GM21381 (cell line): ENCODE data around the gene PLXDC1.

Experiments
- ATAC-seq: cut with Tn5 transposase; IDR thresholded peaks from one replicate; pipeline ENCODE4 v1.9.1; 2021; ENCODE audit warnings: mild to moderate bottlenecking, moderate library complexity; ENCODE audit not compliant: unreplicated experiment

Gene PLXDC1

DNA sequence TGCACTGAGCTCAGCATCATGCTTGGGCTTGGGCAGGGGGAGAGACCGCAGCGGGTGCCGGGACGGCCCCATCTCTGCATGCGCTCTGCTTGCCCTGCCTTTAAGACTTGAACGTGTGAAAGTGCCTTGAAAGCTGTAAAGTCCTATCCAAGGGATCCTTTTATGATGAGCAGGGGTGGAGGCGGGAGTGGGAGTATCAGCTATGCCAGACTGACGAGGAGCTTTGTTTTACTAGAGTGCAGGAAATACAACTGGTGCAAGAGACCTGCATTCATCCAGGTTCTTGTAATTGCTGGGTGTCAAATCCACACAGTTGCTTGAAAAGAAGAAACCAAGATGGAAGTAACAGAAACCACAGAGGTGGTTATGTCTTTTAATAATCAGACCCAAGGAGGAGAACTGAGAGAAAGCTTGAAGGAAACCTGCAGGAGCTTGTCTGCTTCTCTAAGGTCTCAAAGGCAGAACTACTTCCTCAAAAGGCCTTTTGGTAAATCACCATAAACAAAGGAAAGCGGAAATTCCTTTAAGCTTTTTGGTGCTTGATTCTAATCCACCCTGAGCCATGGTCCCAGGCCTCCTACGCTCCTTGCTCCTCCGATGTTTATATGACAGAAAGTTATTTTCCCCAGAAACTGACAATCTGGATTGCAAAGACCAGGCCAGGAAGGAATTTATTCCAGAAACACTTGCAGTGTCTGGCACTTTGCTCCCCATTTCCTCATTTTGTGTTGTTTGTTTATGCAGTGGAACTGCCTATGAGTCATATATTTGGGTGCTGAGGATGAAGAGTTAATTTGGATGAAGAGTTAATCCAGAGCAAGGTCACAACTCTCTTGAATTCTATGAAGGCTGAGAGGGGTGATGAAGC, 132.9 kb downstream of the PLXDC1 start:
- no peak for ATAC-seq

DNA sequence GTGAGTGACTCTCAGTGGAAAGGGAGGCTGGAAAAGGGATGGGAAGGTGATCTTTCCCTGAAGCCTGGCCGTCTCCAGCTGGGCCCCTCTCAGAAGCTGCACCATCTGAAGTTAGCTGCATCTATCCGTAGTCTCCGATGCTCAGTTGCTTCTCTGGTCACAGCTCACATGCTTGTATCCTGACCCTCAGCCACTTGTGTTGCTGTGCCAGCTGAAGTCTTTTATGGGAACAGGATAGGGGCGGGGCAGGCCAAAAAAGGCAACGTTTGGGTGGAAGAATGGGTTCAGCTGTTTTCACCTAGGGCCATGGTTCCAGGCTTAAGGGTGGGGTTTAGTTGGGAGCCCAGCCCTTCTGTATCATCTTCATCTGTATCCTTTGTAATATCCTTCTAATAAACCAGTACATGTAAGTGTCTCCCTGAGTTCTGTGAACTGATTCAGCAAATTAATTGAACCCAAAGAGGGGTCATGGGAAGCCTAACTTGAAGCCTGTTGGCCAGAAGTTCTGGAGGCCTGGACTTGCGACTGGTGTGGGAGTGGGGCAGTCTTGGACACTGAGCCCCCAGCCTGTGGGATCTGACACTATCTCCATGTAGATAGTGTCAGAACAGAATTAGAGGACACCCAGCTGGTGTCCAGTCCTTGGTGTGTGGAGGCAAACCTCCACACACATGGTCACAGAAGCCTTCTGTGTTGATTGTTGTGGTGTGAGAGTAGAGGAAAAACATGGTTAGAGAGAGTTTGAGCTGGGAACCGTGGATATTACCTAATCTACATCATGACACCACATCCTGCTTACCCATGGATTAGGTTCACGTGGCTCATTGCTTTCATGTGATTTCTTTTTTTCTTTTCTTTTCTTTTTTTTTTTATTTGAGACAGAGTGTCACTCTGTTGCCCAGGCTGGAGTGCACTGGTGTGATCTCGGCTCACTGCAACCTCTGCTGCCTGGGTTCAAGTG, 135.0 kb downstream of the PLXDC1 start:
- ATAC-seq, result no peak

DNA sequence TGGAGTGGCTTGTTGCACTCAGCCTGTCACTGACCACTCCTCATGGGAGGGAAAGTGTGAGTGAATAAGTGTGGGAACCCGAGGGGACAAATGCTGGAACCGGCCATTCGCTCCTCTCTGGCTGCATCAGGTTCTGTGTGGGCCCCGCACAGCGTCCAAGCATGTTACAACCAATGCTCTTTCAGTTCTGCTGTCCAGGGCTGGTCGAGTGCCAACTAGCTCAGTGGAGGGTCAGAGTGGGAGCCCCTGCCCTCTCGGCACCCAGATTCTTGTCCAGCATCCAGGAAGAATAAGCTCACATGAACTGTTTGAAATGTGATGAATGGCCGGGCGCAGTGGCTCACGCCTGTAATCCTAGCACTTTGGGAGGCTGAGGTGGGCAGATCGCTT, 135.9 kb downstream of the PLXDC1 start:
- no peak for ATAC-seq

DNA sequence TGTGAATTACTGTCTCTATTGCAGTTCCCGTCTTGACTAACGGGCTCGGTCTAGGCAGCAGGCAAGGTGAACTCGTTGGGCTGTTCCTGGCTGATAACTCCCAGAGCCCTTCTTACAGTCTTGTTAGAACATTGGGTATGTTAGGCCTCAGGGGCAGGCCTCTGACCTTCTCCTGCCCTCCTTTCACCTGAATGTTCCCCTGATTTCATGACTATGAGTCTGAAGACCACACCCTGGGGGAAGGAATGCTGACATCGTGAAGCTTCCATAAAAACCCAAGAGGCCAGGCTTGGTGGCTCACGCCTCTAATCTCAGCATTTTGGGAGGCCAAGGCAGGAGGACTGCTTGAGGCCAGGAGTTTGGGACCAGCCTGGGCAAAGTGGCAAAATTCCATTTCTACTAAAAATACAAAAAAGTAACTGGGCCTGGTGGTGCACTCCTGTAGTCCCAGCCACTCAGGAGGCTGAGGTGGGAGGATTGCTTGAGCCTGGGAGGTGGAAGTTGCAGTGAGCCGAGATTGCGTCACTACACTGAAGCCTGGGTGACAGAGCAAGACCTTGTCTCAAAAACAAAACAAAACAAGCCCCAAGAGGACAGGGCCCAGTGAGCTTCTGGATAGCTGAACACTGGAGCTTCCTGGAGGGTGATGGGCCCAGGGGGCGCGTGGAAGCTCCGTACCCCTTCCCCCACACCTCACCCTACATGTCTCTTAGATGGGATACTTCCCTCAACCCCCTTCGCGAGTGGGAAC, 136.5 kb downstream of the PLXDC1 start:
- ATAC-seq, result no peak

DNA sequence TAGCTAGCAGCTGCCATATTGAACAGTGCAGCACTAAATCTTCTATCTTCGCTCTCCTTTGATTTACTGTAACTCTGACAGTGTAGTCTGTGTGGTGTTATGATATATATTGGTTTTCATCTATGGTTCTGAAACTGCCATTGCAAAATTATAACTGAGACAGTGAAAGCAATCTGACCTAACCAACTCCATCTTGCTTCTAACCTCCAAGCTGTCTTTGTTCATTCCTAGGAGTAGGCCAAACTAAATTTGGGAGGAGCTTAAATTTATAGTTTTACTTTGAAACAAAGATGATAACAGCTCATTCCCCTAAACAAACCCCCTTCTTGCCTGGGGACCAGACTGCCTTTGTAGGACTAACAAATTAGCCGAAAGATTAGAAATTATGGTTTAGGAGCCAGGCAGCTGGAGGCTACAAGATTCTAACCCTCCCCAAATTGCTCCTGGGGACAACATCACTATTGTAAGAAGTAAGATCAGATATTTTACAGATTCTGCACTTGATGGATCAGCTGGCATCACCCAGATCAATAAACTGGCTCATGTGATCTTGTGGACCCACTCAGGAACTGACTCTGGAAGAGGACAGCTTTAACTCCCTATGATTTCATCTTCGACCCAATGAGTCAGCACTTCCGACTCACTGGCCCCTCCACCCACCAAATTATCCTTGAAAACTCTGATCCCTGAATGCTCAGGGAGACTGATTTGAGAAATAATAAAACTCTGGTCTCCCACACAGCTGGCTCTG, 137.2 kb downstream of the PLXDC1 start:
- ATAC-seq, result no peak
